ENCODE measurements around the gene DNAH12.

- TF ChIP-seq, protein P1, sequence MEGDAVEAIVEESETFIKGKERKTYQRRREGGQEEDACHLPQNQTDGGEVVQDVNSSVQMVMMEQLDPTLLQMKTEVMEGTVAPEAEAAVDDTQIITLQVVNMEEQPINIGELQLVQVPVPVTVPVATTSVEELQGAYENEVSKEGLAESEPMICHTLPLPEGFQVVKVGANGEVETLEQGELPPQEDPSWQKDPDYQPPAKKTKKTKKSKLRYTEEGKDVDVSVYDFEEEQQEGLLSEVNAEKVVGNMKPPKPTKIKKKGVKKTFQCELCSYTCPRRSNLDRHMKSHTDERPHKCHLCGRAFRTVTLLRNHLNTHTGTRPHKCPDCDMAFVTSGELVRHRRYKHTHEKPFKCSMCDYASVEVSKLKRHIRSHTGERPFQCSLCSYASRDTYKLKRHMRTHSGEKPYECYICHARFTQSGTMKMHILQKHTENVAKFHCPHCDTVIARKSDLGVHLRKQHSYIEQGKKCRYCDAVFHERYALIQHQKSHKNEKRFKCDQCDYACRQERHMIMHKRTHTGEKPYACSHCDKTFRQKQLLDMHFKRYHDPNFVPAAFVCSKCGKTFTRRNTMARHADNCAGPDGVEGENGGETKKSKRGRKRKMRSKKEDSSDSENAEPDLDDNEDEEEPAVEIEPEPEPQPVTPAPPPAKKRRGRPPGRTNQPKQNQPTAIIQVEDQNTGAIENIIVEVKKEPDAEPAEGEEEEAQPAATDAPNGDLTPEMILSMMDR (IDR thresholded peaks at IDR 0.05; ENCODE audit: low read depth, low read length, missing input control), result no peak
- TF ChIP-seq RAD21 (IDR thresholded peaks at IDR 0.05) (no peak), SP1 (IDR thresholded peaks at IDR 0.05) (no peak), GABPA (IDR thresholded peaks at IDR 0.05 in 1 of 2, conservative IDR thresholded peaks at IDR 0.05 in 1 of 2) (no peak)
These were observed 120.8 kb downstream of the DNAH12 start for GRCh38 chr3:57423335-57423734.
